A549 (cell line): ENCODE data around the gene TRIM45.

Source experiments
- BHLHE40 ChIP-seq: IDR thresholded peaks from 2 replicates; pipeline ENCODE4 v1.6.1; 2012; ENCODE audit warnings: low read depth, low read length, inconsistent platforms
- HDAC2 ChIP-seq: fragments of 200-600 bp; sonication (generic); IDR thresholded peaks from 2 replicates; pipeline ENCODE4 v1.6.1; 2016
- POLR2A ChIP-seq: IDR thresholded peaks from 2 replicates; pipeline ENCODE4 v1.6.1; 2012; ENCODE audit warnings: mild to moderate bottlenecking, low read length
- SMC3 ChIP-seq: fragments of >200 bp; sonication (Bioruptor Twin); formaldehyde crosslinking; IDR thresholded peaks from 3 replicates; pipeline ENCODE4 v1.6.1; 2018; ENCODE audit warnings: inconsistent platforms
- ZFP36 ChIP-seq: fragments of 450-650 bp; IDR thresholded peaks from 2 replicates; pipeline ENCODE4 v1.6.1; 2014; ENCODE audit warnings: borderline replicate concordance; ENCODE audit not compliant: partially characterized antibody
- TF ChIP-seq, protein P1 (sequence below): fragments of 250-450 bp; sonication (Bioruptor Pico); IDR thresholded peaks from 2 replicates; pipeline ENCODE4 v1.5.0; 2020; ENCODE audit warnings: low read depth, mild to moderate bottlenecking, moderate library complexity
- TF ChIP-seq, protein P2 (sequence below): fragments of >200 bp; sonication (Bioruptor Twin); formaldehyde crosslinking; IDR thresholded peaks from 3 replicates; pipeline ENCODE4 v1.5.1; 2016

GRCh38 chr1:117169871-117170596, 48.5 kb upstream of the TRIM45 start:
- TF ChIP-seq, protein P1, sequence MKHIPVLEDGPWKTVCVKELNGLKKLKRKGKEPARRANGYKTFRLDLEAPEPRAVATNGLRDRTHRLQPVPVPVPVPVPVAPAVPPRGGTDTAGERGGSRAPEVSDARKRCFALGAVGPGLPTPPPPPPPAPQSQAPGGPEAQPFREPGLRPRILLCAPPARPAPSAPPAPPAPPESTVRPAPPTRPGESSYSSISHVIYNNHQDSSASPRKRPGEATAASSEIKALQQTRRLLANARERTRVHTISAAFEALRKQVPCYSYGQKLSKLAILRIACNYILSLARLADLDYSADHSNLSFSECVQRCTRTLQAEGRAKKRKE (CRISPR knock-in tag), result no peak
- TF ChIP-seq ZFP36 (no peak), HDAC2 (no peak), POLR2A (no peak), BHLHE40 (no peak), SMC3 (no peak)
- TF ChIP-seq, protein P2, sequence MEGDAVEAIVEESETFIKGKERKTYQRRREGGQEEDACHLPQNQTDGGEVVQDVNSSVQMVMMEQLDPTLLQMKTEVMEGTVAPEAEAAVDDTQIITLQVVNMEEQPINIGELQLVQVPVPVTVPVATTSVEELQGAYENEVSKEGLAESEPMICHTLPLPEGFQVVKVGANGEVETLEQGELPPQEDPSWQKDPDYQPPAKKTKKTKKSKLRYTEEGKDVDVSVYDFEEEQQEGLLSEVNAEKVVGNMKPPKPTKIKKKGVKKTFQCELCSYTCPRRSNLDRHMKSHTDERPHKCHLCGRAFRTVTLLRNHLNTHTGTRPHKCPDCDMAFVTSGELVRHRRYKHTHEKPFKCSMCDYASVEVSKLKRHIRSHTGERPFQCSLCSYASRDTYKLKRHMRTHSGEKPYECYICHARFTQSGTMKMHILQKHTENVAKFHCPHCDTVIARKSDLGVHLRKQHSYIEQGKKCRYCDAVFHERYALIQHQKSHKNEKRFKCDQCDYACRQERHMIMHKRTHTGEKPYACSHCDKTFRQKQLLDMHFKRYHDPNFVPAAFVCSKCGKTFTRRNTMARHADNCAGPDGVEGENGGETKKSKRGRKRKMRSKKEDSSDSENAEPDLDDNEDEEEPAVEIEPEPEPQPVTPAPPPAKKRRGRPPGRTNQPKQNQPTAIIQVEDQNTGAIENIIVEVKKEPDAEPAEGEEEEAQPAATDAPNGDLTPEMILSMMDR, result no peak
